ENCODE measurements around the gene DAB2IP.
"Not testable (repeated sequence)": the region's sequence is repeated elsewhere in the genome, so short reads cannot be mapped to it uniquely, and the experiment has no call there.

DAB2IP gene

GRCh38 chr9:121616123-121616755 lies 35.2 kb upstream of the DAB2IP start:
- 88% methylated on average over 14 of the region's 14 CpGs for WGBS
- Histone ChIP-seq H3K36me3 (ENCODE audit: insufficient read depth, low read length) (no peaks in the 10 kb centered on the region), H3K27me3 (ENCODE audit: insufficient read depth, low read length) (no peaks in the 10 kb centered on the region), H3K4me1 (ENCODE audit: insufficient read depth, low read length) (peaks cover 15% of the 10 kb centered on the region), H3K4me3 (ENCODE audit: low read length) (no peak overlapping the region), H3K27ac (ENCODE audit: low read depth, low read length) (no peak overlapping the region), H3K9ac (ENCODE audit: low read depth, low read length) (no peak overlapping the region), H3K9me3 (ENCODE audit: insufficient read depth, low read depth, low read length) (no peaks in the 10 kb centered on the region)

GRCh38 chr9:121618504-121618903 lies 32.9 kb upstream of the DAB2IP start:
- 94% methylated on average over 9 of the region's 9 CpGs for WGBS
- peaks cover 1% of the 10 kb centered on the region; the same call in 1 of the 2 replicates for H3K4me1 ChIP-seq (ENCODE audit: insufficient read depth, low read length)

GRCh38 chr9:121618910-121619309 lies 32.5 kb upstream of the DAB2IP start:
- WGBS: 93% methylated on average over 7 of the region's 7 CpGs
- not testable (repeated sequence) for H3K27ac ChIP-seq (ENCODE audit: low read depth, low read length); H3K9me3 ChIP-seq (ENCODE audit: insufficient read depth, low read depth, low read length); H3K27me3 ChIP-seq (ENCODE audit: insufficient read depth, low read length); H3K9ac ChIP-seq (ENCODE audit: low read depth, low read length); H3K4me3 ChIP-seq (ENCODE audit: low read length); H3K36me3 ChIP-seq (ENCODE audit: insufficient read depth, low read length); H3K4me1 ChIP-seq (ENCODE audit: insufficient read depth, low read length)

More at GRCh38 chr9:121618504-121618903, 32.9 kb upstream of the DAB2IP start:
- Histone ChIP-seq H3K36me3 (ENCODE audit: insufficient read depth, low read length) (no peaks in the 10 kb centered on the region), H3K9me3 (ENCODE audit: insufficient read depth, low read depth, low read length) (no peaks in the 10 kb centered on the region), H3K27ac (ENCODE audit: low read depth, low read length) (no peak overlapping the region), H3K27me3 (ENCODE audit: insufficient read depth, low read length) (no peaks in the 10 kb centered on the region), H3K4me3 (ENCODE audit: low read length) (no peak overlapping the region), H3K9ac (ENCODE audit: low read depth, low read length) (no peak overlapping the region)

- H3K27me3 ChIP-seq (ENCODE audit: insufficient read depth, low read length): no peaks in the 10 kb centered on the region
- no peak overlapping the region for H3K4me3 ChIP-seq (ENCODE audit: low read length)
- no peak overlapping the region for H3K9ac ChIP-seq (ENCODE audit: low read depth, low read length)
- no peaks in the 10 kb centered on the region for H3K36me3 ChIP-seq (ENCODE audit: insufficient read depth, low read length)
- 86% methylated on average over 11 of the region's 11 CpGs for WGBS
- H3K4me1 ChIP-seq (ENCODE audit: insufficient read depth, low read length): no peaks in the 10 kb centered on the region; the same call in 1 of the 2 replicates
- no peaks in the 10 kb centered on the region for H3K9me3 ChIP-seq (ENCODE audit: insufficient read depth, low read depth, low read length)
- H3K27ac ChIP-seq (ENCODE audit: low read depth, low read length): no peak overlapping the region
Measured at GRCh38 chr9:121619545-121620324, 31.7 kb upstream of the DAB2IP start.

GRCh38 chr9:121620325-121620673 lies 31.1 kb upstream of the DAB2IP start:
- H3K9ac ChIP-seq (ENCODE audit: low read depth, low read length): no peak overlapping the region
- H3K9me3 ChIP-seq (ENCODE audit: insufficient read depth, low read depth, low read length): no peaks in the 10 kb centered on the region
- 93% methylated on average over 3 of the region's 3 CpGs for WGBS
- H3K4me3 ChIP-seq (ENCODE audit: low read length): no peak overlapping the region
- H3K27ac ChIP-seq (ENCODE audit: low read depth, low read length): no peak overlapping the region
- no peaks in the 10 kb centered on the region for H3K27me3 ChIP-seq (ENCODE audit: insufficient read depth, low read length)
- no peaks in the 10 kb centered on the region for H3K36me3 ChIP-seq (ENCODE audit: insufficient read depth, low read length)
- no peaks in the 10 kb centered on the region; the same call in 1 of the 2 replicates for H3K4me1 ChIP-seq (ENCODE audit: insufficient read depth, low read length)

GRCh38 chr9:121620777-121621449 lies 30.5 kb upstream of the DAB2IP start:
- no peaks in the 10 kb centered on the region for H3K9me3 ChIP-seq (ENCODE audit: insufficient read depth, low read depth, low read length)
- no peak overlapping the region for H3K4me3 ChIP-seq (ENCODE audit: low read length)
- no peak overlapping the region for H3K9ac ChIP-seq (ENCODE audit: low read depth, low read length)
- no peaks in the 10 kb centered on the region for H3K36me3 ChIP-seq (ENCODE audit: insufficient read depth, low read length)
- H3K4me1 ChIP-seq (ENCODE audit: insufficient read depth, low read length): no peaks in the 10 kb centered on the region; the same call in 1 of the 2 replicates
- H3K27me3 ChIP-seq (ENCODE audit: insufficient read depth, low read length): no peaks in the 10 kb centered on the region
- WGBS: 77% methylated on average over 3 of the region's 3 CpGs
- H3K27ac ChIP-seq (ENCODE audit: low read depth, low read length): no peak overlapping the region

GRCh38 chr9:121622387-121623203 lies 28.8 kb upstream of the DAB2IP start:
- H3K36me3 ChIP-seq (ENCODE audit: insufficient read depth, low read length): no peaks in the 10 kb centered on the region
- H3K9me3 ChIP-seq (ENCODE audit: insufficient read depth, low read depth, low read length): no peaks in the 10 kb centered on the region
- no peak overlapping the region for H3K9ac ChIP-seq (ENCODE audit: low read depth, low read length)
- H3K4me3 ChIP-seq (ENCODE audit: low read length): no peak overlapping the region
- WGBS: 91% methylated on average over 13 of the region's 14 CpGs
- H3K4me1 ChIP-seq (ENCODE audit: insufficient read depth, low read length): no peaks in the 10 kb centered on the region
- H3K27ac ChIP-seq (ENCODE audit: low read depth, low read length): no peak overlapping the region
- no peaks in the 10 kb centered on the region for H3K27me3 ChIP-seq (ENCODE audit: insufficient read depth, low read length)

- WGBS: 99% methylated on average over 2 of the region's 2 CpGs
- H3K4me1 ChIP-seq (ENCODE audit: insufficient read depth, low read length); H3K27ac ChIP-seq (ENCODE audit: low read depth, low read length); H3K9me3 ChIP-seq (ENCODE audit: insufficient read depth, low read depth, low read length); H3K27me3 ChIP-seq (ENCODE audit: insufficient read depth, low read length); H3K4me3 ChIP-seq (ENCODE audit: low read length); H3K36me3 ChIP-seq (ENCODE audit: insufficient read depth, low read length); H3K9ac ChIP-seq (ENCODE audit: low read depth, low read length): not testable (repeated sequence)
Measured at GRCh38 chr9:121623430-121623829, 28.0 kb upstream of the DAB2IP start.

GRCh38 chr9:121625590-121625989 lies 25.8 kb upstream of the DAB2IP start:
- Histone ChIP-seq H3K4me3 (ENCODE audit: low read length) (no peak overlapping the region), H3K9me3 (ENCODE audit: insufficient read depth, low read depth, low read length) (no peaks in the 10 kb centered on the region), H3K27ac (ENCODE audit: low read depth, low read length) (no peak overlapping the region), H3K9ac (ENCODE audit: low read depth, low read length) (no peak overlapping the region), H3K27me3 (ENCODE audit: insufficient read depth, low read length) (no peaks in the 10 kb centered on the region), H3K4me1 (ENCODE audit: insufficient read depth, low read length) (no peaks in the 10 kb centered on the region), H3K36me3 (ENCODE audit: insufficient read depth, low read length) (no peaks in the 10 kb centered on the region)
- WGBS: 95% methylated on average over 3 of the region's 3 CpGs

GRCh38 chr9:121626012-121626411 lies 25.4 kb upstream of the DAB2IP start:
- H3K36me3 ChIP-seq (ENCODE audit: insufficient read depth, low read length): no peaks in the 10 kb centered on the region
- H3K9ac ChIP-seq (ENCODE audit: low read depth, low read length): no peak overlapping the region
- no peaks in the 10 kb centered on the region for H3K9me3 ChIP-seq (ENCODE audit: insufficient read depth, low read depth, low read length)
- no peaks in the 10 kb centered on the region for H3K27me3 ChIP-seq (ENCODE audit: insufficient read depth, low read length)
- WGBS: 86% methylated on average over 4 of the region's 4 CpGs
- no peaks in the 10 kb centered on the region for H3K4me1 ChIP-seq (ENCODE audit: insufficient read depth, low read length)
- H3K27ac ChIP-seq (ENCODE audit: low read depth, low read length): no peak overlapping the region
- H3K4me3 ChIP-seq (ENCODE audit: low read length): no peak overlapping the region

- H3K4me1 ChIP-seq (ENCODE audit: insufficient read depth, low read length): 0 out of 2 replicates have a peak, but pooled peaks cover 4% of the 10 kb centered on the region
- no peaks in the 10 kb centered on the region for H3K9me3 ChIP-seq (ENCODE audit: insufficient read depth, low read depth, low read length)
- no peaks in the 10 kb centered on the region for H3K27me3 ChIP-seq (ENCODE audit: insufficient read depth, low read length)
- H3K9ac ChIP-seq (ENCODE audit: low read depth, low read length): no peak overlapping the region
- 85% methylated on average over 6 of the region's 6 CpGs for whole genome bisulfite sequencing
- H3K27ac ChIP-seq (ENCODE audit: low read depth, low read length): no peak overlapping the region
- H3K4me3 ChIP-seq (ENCODE audit: low read length): no peak overlapping the region
- no peaks in the 10 kb centered on the region for H3K36me3 ChIP-seq (ENCODE audit: insufficient read depth, low read length)
Measured at GRCh38 chr9:121627427-121627826, 24.0 kb upstream of the DAB2IP start.
